Activated CD4-positive, alpha-beta T cell treated with anti-CD3 and anti-CD28 coated beads, Interleukin-2, amount 50 U/mL, for 1 hour (primary cell): ENCODE results near the gene NTF3.

Source experiments
- DNase-seq: peaks from one replicate; pipeline ENCODE4 v3.0.0-alpha.2; 2020

NTF3 gene

DNA sequence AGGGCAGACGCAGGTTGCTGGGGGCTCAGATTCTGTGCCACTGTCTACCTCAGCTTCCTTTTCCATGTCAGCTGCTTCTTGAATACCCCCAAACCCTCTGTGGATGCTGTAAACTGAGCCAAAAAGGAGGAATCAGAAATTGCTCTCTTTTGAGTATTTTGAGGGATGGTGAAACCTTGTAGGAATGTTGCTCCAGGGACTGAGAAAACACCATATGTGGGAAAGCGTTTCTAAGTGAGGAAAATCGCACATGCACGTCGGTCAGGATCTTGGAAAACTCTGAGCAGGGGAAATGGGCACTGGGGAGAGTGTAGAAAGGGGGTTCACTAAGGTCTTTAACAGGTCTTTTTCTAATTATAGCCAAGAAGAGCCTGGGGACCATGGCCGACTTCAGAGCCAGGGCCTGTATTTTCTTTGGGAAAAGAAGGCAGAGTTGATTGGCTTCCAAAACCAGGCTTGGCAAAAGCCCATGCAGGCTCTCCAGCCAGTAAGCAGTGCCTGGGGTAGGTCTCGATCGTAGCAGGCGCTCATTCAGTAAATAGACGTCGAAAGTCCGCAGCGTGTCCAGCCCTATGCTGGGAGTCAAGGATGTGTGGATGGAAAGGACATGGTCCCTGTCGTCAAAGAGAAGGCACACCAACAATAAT is 58.0 kb downstream of the NTF3 start:
- DNase-seq = no peak

DNA sequence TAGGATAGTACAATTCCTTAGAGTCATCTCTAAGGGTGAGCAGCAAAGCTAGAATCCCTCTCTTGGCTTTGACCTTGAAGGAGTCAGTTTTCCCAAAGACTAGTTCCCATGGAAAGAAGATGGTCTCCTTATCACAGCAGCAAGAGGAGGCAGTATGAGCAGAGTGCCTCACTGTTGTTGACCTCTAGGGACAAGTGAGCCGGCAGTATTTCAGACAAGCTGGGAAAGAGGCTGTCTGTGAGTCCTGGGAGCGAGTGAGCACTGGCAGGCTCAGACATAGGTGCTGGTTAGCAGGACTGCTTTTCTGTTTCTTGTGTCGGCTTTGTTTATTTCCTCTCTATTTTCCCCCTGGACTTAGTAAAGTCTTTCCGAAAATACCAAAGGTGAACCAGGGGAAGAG is 60.7 kb downstream of the NTF3 start:
- no peak for DNase-seq

GRCh38 chr12:5493018-5493417 is 61.1 kb downstream of the NTF3 start:
- DNase-seq = no peak

GRCh38 chr12:5494343-5494742 is 62.4 kb downstream of the NTF3 start:
- no peak for DNase-seq

DNA sequence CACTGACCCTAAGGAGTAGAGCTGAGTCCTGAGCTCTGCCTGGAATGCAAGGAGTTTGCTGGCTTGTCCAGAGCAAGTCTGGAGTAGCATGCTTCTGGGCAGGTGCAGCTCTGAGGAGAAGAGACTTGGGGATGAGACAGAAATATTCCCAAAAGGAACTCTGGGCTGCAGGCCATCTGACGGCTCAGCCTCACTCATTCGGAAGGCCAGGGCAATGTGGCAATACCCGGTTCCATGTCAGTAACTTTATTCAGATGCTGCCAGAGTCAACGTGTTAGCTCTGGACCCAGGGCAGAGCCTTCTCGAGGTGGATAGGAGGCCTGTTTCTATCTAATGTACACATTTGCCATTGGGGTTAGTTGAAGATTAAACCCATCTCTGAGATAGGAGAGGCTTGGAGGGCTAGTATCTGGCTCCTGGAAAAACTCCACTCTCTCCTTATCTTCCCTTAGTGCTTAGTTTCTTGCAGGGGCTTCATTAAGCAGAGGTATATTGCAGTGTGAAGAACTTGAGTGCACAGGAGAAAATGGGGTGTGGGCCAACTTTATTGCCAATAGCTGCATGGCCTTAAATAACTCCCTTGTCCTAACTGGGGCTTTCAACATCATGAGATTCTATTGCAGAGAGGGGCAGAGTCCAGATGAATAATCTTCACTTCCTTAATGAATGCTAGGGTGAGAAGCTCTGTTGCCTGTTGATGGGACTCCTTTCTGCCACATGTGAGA is 65.6 kb downstream of the NTF3 start:
- no peak for DNase-seq

DNA sequence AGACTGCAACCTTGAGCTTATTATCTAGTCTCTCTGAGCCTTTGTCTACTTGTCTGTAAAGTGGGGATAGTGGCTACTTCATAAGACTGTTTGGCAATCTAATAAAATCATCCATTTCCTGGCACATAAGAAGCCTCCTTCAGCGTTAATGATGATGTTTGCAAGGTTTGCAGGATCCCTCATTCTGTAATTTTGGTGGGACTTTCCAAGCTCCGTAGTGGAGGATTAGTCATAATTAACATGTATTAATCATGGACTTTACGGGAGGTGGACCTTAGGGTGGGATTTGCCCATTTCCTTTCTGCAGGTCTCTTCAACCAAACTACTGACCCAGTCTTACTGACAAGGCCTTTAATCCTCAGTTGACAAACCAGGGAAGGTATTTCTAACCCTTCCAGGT is 66.2 kb downstream of the NTF3 start:
- DNase-seq = no peak

- DNase-seq = no peak
Observed at GRCh38 chr12:5498806-5499205, 66.9 kb downstream of the NTF3 start.

DNA sequence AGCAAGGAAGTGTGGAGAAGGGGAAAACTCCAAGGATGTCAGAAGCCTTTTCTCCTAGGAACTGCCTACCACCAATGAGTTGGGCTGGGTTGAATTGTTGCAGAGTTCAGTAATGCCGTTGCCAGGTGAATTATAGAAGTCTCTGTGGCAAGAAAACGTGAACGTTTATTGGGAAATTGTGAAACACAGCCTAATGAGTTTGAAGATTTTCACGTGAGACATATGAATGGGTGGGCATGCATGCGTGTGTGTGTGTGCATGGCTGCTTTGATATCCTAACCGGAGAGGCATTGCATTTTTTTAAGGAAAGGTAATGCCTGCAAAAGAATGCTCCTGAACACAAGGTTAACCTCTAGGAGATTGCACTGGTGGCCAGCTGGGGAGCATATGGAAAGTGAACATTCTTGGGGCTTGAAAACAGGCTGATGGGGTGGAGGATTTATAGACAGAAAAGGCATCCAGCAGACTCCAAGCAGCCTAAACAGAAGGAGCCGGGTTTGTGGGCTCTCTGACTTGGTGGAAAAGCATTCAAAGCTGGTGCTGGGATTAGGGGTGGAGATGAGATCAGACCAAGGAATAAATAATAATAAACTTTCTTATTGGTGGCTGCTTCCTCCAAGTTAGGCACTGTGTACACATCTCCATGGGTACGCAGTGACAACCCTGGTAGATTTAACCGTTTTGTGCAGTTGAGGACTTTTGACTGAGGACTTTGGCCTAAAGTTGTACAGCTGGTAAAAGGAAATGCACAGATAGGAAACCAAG is 67.8 kb downstream of the NTF3 start:
- no peak for DNase-seq

DNA sequence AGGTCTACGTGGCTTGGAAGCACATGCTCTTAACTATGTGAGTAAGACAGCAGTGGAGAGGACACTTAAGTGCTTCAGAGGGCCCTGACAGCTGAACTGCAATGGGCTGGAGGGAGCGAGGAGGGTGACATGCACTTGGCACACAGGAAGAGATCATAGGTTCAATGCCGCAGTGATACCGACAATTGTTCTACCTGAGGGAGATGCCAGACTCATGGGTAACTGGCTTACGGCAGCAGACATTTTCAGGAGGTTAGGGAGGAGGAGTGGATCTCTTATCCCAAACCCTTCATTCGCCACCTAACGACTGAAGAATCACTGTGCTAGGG is 68.4 kb downstream of the NTF3 start:
- no peak for DNase-seq

DNA sequence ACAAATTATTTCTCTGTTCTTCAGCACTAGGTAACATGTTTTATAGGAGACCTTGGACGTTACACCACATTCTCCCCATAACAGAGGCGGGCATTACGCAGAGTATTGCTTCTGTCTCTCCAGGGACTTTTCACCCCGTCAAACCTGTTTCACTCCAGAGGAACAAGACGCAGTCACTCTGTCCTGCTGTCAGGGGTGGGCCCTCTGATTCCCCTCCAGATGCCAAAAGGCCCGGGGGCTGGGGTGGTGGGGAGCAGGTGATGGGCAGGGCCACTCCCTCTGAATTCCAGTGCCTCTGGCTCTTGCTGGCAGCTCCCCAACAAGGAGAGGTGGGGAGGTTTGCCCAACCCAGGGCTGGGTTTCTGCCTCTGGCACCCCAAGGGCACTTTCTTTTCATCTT is 71.9 kb downstream of the NTF3 start:
- no peak for DNase-seq

- no peak for DNase-seq
Observed at GRCh38 chr12:5505116-5505515, 73.2 kb downstream of the NTF3 start.

GRCh38 chr12:5505751-5506150 is 73.8 kb downstream of the NTF3 start:
- no peak for DNase-seq

DNA sequence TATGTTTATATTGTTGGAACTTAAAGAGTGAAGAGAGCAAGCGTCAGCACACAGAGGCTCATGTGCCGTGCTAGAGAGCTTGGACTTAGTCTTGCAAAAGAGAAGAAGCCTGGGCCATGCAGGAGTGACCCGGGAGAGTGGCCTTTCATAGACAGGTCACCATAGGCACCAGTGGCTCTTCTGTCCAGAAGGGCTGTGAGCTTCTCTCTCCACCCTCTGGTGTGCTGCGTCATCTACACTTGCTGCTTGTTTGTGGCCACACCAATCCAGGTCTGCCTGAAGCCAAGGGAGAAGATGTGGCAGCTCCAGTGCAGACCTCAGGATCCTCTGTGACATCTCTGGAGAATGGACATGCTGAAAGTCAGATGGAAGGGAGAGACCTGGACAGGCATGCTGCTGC is 74.4 kb downstream of the NTF3 start:
- no peak for DNase-seq

DNA sequence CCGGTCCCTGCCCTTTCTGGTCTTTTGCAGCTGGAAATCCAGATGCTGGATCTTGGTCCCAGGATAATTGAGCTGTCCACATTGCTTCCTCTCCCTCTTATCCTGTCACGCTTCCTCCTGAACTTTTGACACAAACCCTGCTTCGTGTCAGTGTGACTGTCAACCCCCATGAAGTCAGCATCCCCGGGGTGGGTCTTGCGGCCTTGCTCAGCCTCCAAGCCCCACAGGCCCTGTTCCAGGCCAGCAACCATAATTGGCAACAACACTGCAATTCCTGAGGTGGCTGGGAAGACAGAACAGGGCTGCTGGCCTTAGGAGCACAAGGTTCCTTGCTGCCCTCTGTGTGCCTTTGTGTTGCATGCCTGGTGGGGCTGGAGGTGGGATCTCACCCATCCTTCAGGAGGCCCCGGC is 74.9 kb downstream of the NTF3 start:
- DNase-seq = no peak

DNA sequence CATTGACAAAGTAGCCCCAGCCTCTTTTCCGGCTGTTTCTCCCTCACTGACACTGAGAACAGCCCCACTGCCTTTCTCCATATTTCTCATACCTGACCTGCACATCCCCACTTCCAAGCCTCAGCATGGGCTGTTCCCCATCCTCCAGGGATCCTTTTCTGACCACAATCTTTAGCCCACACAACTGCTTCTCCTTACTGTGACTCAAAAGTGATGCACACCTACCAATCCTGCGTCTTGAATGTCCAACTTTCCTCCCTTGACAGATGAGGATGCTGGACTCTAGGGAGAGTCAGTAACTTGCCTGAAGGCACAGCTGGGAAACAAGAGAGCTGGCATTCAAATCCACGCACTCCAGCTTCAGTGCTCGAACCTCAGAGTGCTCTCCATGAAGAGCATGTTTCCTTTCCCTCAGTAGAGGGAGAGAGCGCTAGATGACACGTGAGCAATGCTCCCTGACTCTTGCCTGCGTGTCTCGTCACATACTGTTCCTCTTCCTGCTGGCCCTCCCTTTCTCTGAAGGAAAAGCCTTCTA is 75.6 kb downstream of the NTF3 start:
- DNase-seq = no peak

- no peak for DNase-seq
Observed at GRCh38 chr12:5507944-5508343, 76.0 kb downstream of the NTF3 start.

DNA sequence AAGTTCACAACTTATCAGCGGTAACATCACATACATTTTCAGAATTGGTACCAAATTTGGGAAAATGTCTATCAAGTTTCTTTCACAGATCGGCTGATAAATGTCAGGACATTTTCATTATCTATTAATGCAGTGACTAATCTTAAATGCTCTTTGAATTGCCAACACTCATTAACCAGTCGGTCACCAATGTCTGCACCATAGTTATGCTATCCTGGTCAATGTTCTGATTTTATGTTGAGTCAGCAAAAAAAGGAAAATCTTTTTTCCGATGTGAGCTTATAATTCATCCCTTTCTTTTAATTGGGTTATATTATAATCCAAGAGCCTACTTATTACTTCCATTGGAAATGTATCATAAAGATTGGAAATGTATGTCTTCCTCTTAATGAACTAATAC is 77.2 kb downstream of the NTF3 start:
- no peak for DNase-seq

DNA sequence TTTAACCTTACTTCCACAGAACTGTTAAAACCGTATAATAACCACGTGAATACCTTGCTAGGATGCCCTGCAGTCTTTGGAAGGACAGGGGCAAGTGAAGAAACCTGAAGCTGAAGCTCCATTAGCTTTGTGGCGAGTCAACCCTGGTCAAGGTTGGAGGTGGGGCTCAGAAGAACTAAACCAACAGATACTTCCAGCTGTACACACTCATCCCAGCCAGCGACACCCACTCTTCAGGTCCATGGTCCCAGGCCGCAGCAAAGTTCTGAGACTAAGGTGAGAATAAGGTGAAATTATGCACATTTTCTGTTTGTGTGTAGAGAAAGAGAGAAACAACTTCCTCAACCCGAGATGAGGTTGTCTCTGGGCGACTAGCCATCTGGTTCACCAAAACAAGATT is 77.6 kb downstream of the NTF3 start:
- no peak for DNase-seq

DNA sequence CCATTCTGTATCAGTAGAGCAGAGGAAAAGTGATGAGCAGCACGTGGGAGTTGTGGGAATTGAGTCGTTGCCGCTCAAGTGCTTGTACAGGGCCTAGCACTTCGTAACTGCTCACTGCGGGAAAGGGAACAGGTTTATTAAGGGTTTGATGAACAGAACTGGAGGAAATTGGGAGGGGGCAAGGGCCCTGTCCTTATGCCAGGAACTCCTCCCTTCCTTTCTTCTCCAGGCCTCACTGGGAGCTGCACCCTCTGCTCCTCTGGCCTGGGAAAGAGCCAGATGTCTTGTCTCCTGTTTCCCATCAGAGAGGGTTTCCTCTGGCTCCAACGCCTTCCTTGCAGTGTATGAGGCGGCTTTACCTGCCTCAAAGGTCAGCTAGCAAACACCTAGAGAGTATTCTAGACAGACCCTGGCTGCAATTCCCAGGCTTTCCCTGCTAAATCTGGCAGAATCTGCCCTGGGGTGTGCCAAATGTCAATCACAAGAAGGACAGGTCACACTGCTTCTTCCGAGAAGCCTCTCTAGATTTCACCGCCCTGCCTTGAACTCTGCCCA is 78.4 kb downstream of the NTF3 start:
- DNase-seq = no peak

- no peak for DNase-seq
Observed at GRCh38 chr12:5511256-5511643, 79.3 kb downstream of the NTF3 start.

GRCh38 chr12:5511644-5512600 is 80.0 kb downstream of the NTF3 start:
- no peak for DNase-seq

DNA sequence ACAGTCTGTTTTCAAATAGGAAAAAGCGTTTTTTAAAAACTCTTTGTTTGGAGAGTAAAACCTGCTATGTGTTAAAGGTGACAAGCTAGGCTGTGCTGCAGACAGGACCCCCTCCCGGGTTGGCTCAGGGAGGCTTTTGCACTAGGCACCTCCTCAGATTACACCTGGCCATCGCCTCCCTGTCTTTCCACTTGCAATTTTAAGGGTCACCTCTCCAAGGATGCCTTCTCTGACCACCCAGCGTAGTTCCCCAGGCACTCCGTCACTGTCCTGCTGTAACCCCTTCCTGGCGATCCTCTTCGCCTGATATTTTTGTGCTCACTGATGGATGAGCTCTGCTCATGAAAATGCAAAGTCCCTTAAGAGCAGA is 80.7 kb downstream of the NTF3 start:
- DNase-seq = no peak

- DNase-seq = no peak
Observed at GRCh38 chr12:5513406-5513805, 81.5 kb downstream of the NTF3 start.
